ENCODE results near the gene UST. TPM values are rescaled to one million over a fixed set of nuclear protein-coding genes. Genes with fewer than 3 reads are reported as not detected.

UST gene
- total and polyA plus RNA-seq, 9 of the 15 experiments (the other 6 are each of a cell fraction or from before 2014, with no cell fraction given) = 0.04 to 0.10 TPM; not detected in 7

- TF ChIP-seq, protein P1, sequence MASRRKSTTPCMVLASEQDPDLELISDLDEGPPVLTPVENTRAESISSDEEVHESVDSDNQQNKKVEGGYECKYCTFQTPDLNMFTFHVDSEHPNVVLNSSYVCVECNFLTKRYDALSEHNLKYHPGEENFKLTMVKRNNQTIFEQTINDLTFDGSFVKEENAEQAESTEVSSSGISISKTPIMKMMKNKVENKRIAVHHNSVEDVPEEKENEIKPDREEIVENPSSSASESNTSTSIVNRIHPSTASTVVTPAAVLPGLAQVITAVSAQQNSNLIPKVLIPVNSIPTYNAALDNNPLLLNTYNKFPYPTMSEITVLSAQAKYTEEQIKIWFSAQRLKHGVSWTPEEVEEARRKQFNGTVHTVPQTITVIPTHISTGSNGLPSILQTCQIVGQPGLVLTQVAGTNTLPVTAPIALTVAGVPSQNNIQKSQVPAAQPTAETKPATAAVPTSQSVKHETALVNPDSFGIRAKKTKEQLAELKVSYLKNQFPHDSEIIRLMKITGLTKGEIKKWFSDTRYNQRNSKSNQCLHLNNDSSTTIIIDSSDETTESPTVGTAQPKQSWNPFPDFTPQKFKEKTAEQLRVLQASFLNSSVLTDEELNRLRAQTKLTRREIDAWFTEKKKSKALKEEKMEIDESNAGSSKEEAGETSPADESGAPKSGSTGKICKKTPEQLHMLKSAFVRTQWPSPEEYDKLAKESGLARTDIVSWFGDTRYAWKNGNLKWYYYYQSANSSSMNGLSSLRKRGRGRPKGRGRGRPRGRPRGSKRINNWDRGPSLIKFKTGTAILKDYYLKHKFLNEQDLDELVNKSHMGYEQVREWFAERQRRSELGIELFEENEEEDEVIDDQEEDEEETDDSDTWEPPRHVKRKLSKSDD (conservative IDR thresholded peaks at IDR 0.05; ENCODE audit: low read length) = no peak
- no peak for TF ChIP-seq ELF1 (tag; IDR thresholded peaks at IDR 0.05)
- TF ChIP-seq, protein P2, sequence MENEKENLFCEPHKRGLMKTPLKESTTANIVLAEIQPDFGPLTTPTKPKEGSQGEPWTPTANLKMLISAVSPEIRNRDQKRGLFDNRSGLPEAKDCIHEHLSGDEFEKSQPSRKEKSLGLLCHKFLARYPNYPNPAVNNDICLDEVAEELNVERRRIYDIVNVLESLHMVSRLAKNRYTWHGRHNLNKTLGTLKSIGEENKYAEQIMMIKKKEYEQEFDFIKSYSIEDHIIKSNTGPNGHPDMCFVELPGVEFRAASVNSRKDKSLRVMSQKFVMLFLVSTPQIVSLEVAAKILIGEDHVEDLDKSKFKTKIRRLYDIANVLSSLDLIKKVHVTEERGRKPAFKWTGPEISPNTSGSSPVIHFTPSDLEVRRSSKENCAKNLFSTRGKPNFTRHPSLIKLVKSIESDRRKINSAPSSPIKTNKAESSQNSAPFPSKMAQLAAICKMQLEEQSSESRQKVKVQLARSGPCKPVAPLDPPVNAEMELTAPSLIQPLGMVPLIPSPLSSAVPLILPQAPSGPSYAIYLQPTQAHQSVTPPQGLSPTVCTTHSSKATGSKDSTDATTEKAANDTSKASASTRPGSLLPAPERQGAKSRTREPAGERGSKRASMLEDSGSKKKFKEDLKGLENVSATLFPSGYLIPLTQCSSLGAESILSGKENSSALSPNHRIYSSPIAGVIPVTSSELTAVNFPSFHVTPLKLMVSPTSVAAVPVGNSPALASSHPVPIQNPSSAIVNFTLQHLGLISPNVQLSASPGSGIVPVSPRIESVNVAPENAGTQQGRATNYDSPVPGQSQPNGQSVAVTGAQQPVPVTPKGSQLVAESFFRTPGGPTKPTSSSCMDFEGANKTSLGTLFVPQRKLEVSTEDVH (IDR thresholded peaks at IDR 0.05; ENCODE audit: low read depth, partially characterized antibody) = no peak
- no peak for TF ChIP-seq PHF20 (IDR thresholded peaks at IDR 0.05; ENCODE audit: partially characterized antibody)
- no peak for TF ChIP-seq TCF3 (CRISPR knock-in tag; IDR thresholded peaks at IDR 0.05)
- no peak for TF ChIP-seq GTF2F1 (IDR thresholded peaks at IDR 0.05; ENCODE audit: low read depth, low read length)
- TF ChIP-seq, protein P3, sequence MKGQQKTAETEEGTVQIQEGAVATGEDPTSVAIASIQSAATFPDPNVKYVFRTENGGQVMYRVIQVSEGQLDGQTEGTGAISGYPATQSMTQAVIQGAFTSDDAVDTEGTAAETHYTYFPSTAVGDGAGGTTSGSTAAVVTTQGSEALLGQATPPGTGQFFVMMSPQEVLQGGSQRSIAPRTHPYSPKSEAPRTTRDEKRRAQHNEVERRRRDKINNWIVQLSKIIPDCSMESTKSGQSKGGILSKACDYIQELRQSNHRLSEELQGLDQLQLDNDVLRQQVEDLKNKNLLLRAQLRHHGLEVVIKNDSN (CRISPR knock-in tag; IDR thresholded peaks at IDR 0.05) = no peak
- no peak for TF ChIP-seq HDAC1 (IDR thresholded peaks at IDR 0.05)
- TF ChIP-seq BRD4 (IDR thresholded peaks at IDR 0.05) = no peak
Observed at GRCh38 chr6:148818939-148819575, 72.2 kb downstream of the UST start (continued).
